ENCODE data around the gene GSAP.
"Not testable (repeated sequence)": the region's sequence is repeated elsewhere in the genome, so short reads cannot be mapped to it uniquely, and the experiment has no call there.

GSAP gene

DNA sequence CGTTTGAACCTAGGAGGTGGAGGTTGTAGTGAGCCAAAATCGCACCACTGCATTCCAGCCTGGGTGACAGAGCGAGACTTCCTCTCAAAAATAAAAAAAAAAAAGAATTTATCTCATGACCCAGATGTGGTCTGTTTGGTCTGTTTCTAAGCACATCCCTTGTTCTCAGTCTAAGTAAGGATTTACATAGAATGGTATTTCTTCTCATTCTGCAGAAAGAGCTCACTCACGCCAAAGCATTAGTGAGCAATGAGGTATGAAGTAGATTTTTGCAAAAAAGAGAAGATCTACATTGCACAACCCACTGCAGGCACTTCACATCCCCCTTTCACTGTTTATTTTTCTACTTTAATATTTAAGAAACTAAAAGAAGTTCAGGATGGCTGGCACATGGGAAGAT is 140.0 kb downstream of the GSAP start:
- no peak for DNase-seq

- DNase-seq: not testable (repeated sequence)
Measured at GRCh38 chr7:77275663-77276062, 140.5 kb downstream of the GSAP start.

- DNase-seq: no peak
Measured at GRCh38 chr7:77271766-77272165, 144.4 kb downstream of the GSAP start.

DNA sequence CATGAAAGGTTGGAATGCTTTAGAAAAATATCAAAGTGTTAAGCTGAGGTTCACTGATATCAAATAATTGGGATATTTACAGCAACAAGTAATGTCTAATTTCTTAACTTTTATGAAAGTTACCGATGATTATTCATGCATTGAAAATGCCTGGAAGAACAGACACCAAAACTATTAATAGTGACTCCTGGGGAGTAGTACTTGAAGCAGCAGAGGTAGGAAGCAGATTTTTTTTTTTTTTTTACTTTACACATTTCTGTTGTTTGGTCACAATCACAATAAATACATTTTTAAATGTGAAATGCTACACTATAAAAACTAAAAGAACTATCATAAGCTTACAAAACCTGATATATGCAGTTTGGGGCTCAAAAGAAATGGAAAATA is 146.1 kb downstream of the GSAP start:
- DNase-seq: no peak

DNA sequence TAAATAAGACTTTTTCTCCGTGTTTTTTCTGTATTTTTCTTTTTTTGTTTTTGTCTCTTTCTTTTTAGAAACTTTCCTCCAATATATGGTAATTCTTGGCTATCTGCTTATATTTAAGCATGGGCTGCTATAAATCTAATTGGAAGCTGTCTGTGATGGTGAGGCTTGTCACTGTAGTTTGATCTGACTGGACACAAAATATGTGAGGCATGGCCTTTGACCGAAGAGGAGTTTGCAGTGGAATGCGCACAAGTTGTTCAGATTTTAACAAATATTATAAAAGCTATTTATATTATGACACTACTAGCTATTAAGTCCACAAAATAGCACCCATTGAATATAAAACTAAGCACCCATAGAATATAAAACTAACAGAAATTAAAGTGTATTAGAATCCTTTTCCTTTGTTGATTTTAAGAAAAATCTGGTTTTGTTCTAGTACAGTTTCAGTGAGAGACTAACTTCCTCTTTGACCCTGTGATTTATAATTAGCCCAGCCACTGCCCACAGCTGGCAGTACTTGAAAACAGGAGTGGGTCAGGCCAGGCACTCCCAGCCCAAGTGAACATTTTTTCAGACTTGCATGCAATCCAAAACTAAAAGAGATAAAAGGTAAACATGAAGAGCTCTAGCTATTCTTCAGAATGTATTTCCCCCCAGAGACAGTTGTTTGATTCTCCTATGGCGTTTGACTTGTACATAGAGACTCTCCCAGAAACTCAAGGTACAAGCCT is 146.6 kb downstream of the GSAP start:
- no peak for DNase-seq

DNA sequence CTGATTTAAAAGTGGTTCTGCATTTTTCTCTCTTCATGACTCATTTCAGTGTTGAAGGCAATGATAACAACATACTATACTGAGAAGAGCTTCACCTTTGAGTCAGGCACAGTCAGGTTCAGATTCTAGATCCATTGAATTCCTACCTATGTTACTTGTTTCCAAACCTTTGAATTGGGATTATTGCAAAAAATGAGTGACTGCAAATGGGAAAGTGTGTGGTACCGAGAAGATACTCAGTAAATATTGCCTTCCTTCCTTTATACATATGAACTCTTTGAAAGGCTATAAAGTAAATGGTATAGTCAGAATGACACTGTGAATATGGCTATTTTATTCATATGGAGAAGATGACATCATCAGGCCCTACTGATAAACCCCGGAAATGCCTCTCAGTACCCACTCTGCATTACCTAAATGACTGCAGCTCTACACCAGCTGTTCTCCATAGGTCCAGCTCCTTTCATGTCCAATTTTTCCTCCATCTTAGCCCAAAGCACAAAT is 149.8 kb downstream of the GSAP start:
- DNase-seq: no peak

DNA sequence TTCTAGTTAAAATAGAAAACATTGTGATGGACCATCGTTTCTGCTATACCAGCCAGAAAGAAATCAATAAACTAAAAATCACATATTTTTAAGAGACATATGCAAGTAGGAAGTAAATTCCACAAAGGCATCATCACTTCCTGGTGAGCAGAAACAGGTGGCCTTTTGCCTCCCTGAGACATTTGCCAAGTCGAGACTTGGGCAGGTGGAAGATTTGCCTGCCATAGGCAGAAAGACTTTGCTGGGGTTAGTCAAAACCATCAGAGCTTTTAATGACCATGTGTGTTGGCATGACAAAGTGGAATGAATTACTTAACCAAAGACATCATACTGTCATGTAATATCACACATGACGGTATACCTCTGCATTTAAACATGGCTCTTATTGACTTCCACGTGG is 150.5 kb downstream of the GSAP start:
- DNase-seq: no peak

DNA sequence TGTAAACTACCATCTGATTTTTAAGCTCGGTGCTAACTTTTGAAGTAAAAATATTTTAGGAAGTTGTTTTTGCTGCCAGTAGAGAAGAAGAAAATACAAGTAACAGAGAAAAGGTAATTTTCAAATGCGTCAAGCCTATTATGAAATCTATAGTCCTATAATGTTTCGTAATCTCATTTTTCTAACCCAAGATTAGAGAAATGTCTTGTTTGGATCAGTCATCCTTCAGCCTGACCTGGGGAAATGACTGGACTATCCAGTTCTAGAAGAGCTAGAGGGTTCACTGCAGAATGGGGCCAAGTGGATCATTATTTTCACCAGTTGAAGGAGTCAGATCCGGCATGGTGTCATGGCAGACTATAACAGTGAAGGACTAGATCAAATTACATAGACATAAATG is 153.8 kb downstream of the GSAP start:
- no peak for DNase-seq
